A549 treated with CORT108297 at 1 μM for 4 hours (cell line): ENCODE results near the gene CR1L. TPM values are rescaled to one million over a fixed set of nuclear protein-coding genes. Genes with fewer than 3 reads are reported as not detected.

Experiments used
- total RNA-seq: library from RNA; stranded (reverse); fragments of 200-300 nt; extraction: Qiagen RNA extraction; gene quantifications from 5 replicates; pipeline ENCODE4 v1.2.3, GENCODE V29; 2022

Gene CR1L
- total RNA-seq: 0.16 TPM in 1 of 5 replicates, not detected in the others

DNA sequence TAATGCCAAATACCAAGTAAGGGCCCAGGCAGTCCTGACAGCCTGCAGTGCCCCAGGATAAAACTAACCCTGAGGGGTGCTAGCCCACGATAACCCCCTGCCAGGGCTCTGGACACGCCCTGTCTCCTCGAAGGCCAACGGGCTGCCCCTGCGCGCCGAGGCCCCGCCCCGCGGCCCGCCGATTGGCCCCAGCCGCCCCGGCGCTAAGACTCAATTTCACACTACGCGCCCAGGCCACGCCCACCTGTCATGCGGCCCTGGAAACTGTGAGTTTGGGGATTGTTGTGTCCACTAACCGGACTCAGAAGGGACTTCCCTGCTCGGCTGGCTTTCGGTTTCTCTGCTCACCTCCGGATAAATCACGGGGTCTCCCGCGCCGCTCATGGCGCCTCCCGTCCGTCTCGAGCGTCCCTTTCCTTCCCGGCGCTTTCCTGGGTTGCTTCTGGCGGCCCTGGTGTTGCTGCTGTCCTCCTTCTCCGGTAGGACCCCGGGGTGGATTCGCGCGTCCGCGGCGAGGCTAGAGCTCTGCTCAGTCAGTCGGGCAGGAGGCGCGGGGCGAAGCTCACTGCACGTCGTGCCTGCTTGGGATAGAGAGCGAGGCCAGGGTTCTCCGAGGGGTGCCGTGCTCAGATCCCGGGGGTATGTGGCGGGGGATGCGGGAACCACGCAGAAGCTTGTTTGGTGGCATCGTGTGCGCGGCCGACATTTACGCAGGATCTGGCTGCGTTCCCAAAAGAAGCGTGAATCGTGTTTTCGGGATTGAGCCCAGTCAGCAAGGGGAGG, at the start of gene CR1L:
Gene CR1L (plus strand): TSS at position 282 of the 783 bp plus-strand sequence. CDS start 101 bp downstream, at position 383.

DNA sequence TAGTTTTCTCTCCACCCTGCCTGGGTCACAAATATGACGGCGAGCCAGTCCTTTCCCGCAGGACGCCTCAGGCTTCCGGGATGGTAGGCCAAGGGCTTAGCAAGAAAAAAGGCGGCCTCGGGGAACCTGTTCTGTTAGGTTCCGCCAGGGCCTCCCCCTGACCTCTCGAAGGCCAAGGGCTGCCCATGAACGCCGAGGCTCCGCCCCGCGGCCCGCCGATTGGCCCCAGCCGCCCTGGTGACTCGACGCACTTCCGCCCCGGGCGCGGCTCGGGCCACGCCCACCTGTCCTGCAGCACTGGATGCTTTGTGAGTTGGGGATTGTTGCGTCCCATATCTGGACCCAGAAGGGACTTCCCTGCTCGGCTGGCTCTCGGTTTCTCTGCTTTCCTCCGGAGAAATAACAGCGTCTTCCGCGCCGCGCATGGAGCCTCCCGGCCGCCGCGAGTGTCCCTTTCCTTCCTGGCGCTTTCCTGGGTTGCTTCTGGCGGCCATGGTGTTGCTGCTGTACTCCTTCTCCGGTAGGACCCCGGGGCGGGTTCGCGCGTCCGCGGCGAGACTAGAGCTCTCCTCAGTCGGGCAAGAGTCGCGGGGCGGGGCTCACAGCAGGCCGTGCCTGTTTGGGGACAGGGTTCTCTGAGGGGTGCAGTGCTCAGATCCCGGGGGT, 107.0 kb downstream of the CR1L start, which contains the start of gene CD46:
Gene CD46 (plus strand): TSS at position 265 of the 666 bp plus-strand sequence. CDS start 159 bp downstream, at position 424.

Other genes starting within 250 kb of the CR1L start
- gene CR2, start 190.8 kb upstream of the CR1L start, total RNA-seq: 0.04 to 2.3 TPM in 2 of 5 replicates, not detected in the others
- not detected in 5 replicates for gene CR1, start 149.0 kb upstream of the CR1L start, total RNA-seq
- 92.2 to 125 TPM (median 110 TPM) in 5 replicates for gene CD46, start 106.9 kb downstream of the CR1L start, total RNA-seq